DOHH2 (cell line): Measurements from ENCODE around the gene CBLB.

Source experiments
- CTCF ChIP-seq: fragments of 200-600 bp; sonication (generic); IDR thresholded peaks from one replicate; pipeline ENCODE4 v1.5.1; 2014; ENCODE audit warnings: antibody characterized with exemption, mild to moderate bottlenecking, low read depth, low read length; ENCODE audit not compliant: poor library complexity, severe bottlenecking
- EZH2phosphoT487 ChIP-seq: fragments of 200-600 bp; sonication (generic); IDR thresholded peaks from 2 replicates; pipeline ENCODE4 v1.6.1; 2017; ENCODE audit warnings: borderline replicate concordance, mild to moderate bottlenecking, antibody characterized with exemption, low read length, moderate library complexity, mixed read lengths

GRCh38 chr3:105888621-105889579 lies 20.1 kb upstream of the CBLB start:
- TF ChIP-seq CTCF (no peak), EZH2phosphoT487 (no peak)
